Measurements from ENCODE around the gene HSPB8.
"Not testable (repeated sequence)": the region's sequence is repeated elsewhere in the genome, so short reads cannot be mapped to it uniquely, and the experiment has no call there.

The HSPB8 gene

DNA sequence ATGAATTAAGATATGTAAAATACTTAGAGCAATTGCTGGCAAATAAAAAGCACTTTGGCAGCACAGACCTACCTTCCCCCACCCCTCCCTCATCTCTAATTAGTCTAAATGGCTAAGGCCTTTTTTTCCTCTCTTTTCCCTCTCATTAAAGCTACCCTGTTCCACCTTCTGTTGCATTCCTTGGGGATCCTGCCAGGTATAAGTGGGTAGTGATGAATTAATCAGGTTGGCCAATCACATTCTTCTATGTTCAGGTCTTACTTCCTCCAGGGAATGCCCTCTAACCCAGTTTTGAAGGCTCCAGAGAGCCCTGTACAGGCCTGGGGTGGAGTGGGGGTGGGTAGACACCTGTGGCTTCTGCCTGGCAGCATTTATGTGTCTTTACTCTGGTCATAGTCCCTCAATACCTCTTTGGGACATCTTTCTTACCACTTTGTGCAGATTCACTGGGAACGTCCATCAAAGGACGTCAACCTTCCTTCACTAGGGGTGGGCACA lies 28.4 kb downstream of the HSPB8 start:
- DNase-seq, result peak; percentile 86

GRCh38 chr12:119208626-119209061 lies 29.9 kb downstream of the HSPB8 start:
- peak; percentile 75 for DNase-seq

DNA sequence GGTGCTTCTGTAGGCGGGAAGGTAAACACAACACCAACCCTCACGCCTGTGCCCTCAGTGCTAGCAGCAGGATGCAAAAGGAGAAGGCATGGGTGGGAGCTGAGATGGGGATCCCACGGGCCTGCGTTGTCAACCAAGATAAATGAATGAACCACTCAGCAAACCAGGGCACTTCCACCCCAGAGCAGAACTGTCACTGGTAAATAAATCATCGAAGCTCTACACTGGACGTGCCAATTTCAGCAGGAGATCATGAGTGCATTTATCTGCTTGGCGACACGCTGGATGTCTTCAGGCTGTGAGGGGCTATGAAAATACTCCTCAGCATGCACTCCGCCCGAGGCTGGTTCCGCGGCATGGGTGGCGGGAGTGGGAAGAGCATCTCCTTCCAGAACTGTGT lies 33.2 kb downstream of the HSPB8 start:
- peak; percentile 54 for DNase-seq

- DNase-seq, result no peak
Measured at GRCh38 chr12:119216084-119216483, 37.4 kb downstream of the HSPB8 start.

- not testable (repeated sequence) for DNase-seq
Measured at GRCh38 chr12:119218875-119219274, 40.1 kb downstream of the HSPB8 start.

DNA sequence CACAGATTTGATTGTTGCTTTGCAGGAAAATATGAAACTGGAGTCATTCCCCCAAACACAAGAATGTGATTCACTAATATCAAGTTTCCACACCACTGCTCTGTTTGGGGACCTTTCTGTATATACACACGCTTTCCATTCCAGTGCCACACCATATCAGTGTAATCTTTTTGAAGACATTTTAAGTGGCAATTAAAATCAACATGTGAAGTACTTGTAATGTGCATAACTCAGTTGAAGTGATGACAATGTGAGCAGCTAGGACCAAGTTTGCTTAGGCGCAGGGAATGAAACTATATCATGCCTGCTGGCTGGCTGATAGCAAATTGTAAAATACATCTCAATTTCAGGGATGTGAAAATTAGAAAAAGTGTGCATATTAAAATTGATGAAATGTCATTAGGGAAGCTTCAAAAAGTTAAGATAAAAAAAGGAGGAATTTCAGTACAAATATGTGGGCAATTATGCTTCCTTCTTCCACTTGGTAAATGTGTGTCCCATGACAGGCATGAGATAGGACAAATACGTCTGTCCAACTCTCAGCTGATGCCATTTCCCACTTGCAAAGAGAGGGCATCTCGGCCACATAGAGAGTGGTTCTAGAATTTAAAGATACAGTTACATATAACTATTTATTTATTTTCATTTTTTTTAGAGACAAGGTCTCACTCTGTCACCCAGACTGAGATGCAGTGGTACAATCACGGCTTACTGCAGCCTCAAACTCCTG lies 43.7 kb downstream of the HSPB8 start:
- DNase-seq, result no peak

GRCh38 chr12:119225454-119225853 lies 46.7 kb downstream of the HSPB8 start:
- DNase-seq, result peak; percentile 34

GRCh38 chr12:119227292-119227691 lies 48.6 kb downstream of the HSPB8 start:
- DNase-seq, result no peak

DNA sequence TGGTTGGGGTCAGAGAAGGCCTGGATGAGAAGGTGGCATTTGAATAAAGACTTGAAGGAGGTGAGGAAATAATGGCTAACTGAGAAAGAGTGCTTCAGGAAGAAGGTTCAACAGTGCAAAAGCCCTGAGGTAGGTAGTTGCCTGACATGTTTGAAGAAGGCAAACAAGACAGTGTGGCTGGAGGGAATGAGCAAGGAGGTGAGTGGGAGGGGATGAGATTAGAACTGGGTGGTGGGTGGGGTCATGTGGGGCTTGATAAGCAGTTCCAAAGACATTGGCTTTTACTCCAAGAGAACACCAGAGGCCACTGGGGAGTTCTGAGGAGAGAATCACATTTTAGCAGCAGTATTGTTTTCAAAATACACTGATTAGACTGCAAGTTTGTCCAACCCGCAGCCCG lies 50.5 kb downstream of the HSPB8 start:
- no peak for DNase-seq

DNA sequence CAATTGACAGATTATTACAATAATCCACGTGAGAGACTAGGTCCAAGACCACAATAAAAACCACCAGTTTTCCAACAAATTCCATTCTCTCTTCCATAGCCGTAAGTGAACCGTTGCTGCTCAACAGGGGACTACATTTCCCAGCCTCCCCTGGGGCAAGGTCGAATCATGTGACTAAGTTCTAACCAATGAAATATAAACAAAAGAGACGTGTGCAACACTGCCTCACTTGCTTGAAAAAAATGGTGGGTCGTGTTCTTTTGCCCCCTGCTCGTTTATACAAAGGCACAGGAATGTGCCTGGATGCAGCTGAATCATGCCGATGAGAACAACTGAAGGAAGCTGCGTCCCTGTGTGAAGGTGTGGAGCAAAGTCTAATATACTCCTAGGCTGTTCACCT lies 51.1 kb downstream of the HSPB8 start:
- peak; percentile 78 for DNase-seq

DNA sequence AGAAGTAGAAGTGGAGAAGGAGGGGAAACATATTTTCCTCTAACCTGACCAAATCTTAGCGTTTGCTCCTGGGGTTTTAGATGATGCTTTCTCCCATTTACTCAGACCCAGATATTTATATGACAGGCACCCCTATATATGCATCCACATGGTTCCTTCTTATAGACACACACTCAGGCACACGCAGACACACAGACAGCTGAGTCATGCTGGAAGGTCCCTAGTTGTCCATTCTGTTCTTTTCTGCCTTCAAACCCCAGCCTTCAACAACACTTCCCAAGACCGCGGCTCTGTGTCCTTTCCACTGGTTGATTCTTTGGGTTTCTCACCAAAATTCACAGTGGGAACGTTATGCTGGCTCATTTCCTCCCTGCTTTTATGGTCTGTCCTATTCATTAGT lies 52.1 kb downstream of the HSPB8 start:
- no peak for DNase-seq

DNA sequence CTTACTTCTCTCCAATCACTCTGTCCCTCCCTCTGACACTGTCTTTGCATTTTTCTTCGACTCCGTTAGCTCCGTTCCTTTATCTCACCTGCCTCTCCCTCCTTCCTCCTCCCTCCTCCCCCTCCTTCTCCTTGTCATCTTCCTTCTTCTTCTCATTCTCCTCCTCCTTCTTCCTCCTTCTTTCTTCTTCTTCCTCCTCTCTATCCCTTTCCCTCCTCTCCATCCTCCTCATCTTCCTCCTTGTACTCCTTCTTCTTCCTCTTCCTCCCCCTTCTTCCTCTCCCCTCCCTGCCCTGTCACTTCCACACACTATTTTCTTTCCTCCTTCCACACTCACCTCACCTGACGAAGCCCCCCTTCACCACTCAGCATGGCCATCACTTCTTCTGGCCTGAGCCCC lies 53.0 kb downstream of the HSPB8 start:
- DNase-seq, result no peak

- peak; percentile 16 for DNase-seq
Measured at GRCh38 chr12:119235197-119235751, 56.5 kb downstream of the HSPB8 start.

GRCh38 chr12:119236372-119236771 lies 57.6 kb downstream of the HSPB8 start:
- no peak for DNase-seq

- peak; percentile 53 for DNase-seq
Measured at GRCh38 chr12:119239040-119239439, 60.3 kb downstream of the HSPB8 start.

DNA sequence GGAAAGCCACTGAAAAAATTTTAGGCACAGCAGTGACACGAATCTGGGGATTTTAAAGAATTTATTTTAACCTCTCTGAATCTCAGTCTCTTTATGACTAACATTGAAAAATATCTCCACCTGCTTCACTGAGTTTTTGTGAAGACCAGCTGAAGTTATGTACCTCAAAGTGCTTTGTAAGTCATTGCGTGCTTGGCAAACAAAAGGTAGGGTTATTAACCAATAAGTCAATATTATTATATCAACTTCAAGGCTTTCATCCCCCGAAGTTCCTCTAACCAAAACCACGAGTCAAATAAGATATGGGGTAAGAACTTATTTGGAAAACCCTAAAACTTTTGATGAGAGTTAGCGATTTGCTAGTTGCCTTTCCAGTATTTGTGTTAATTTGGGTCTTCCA lies 62.3 kb downstream of the HSPB8 start:
- no peak for DNase-seq

GRCh38 chr12:119241580-119242169 lies 62.9 kb downstream of the HSPB8 start:
- no peak for DNase-seq

Data from NCI-H69 (cell line).